ENCODE data around the gene ZFAND2B.

- TF ChIP-seq, protein P1, sequence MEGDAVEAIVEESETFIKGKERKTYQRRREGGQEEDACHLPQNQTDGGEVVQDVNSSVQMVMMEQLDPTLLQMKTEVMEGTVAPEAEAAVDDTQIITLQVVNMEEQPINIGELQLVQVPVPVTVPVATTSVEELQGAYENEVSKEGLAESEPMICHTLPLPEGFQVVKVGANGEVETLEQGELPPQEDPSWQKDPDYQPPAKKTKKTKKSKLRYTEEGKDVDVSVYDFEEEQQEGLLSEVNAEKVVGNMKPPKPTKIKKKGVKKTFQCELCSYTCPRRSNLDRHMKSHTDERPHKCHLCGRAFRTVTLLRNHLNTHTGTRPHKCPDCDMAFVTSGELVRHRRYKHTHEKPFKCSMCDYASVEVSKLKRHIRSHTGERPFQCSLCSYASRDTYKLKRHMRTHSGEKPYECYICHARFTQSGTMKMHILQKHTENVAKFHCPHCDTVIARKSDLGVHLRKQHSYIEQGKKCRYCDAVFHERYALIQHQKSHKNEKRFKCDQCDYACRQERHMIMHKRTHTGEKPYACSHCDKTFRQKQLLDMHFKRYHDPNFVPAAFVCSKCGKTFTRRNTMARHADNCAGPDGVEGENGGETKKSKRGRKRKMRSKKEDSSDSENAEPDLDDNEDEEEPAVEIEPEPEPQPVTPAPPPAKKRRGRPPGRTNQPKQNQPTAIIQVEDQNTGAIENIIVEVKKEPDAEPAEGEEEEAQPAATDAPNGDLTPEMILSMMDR (IDR thresholded peaks at IDR 0.05) = no peak
- no peak for TF ChIP-seq POLR2A (IDR thresholded peaks at IDR 0.05)
These were observed 27.7 kb downstream of the ZFAND2B start for GRCh38 chr2:219234331-219234730.
